Neural crest cell (in vitro differentiated cells): ENCODE measurements around the gene NPAS3. TPM values are rescaled to one million over a fixed set of nuclear protein-coding genes. Genes with fewer than 3 reads are reported as not detected.

Experiments used
- DNase-seq: peaks from one replicate; pipeline ENCODE4 v3.0.0; 2021; ENCODE audit warnings: low read depth, mixed read lengths, low spot score
- H3K27ac Mint-ChIP-seq: one replicate; pipeline ENCODE4 v1.8.0; 2021; ENCODE audit warnings: mild to moderate bottlenecking, mixed read lengths; ENCODE audit not compliant: unreplicated experiment
- H3K27me3 Mint-ChIP-seq: 2 replicates; pipeline ENCODE4 v1.8.0; 2021; ENCODE audit warnings: low read depth, mild to moderate bottlenecking, mixed read lengths
- H3K36me3 Mint-ChIP-seq: 2 replicates; pipeline ENCODE4 v1.8.0; 2021; ENCODE audit warnings: low read depth, mild to moderate bottlenecking, mixed read lengths
- H3K4me1 Mint-ChIP-seq: 2 replicates; pipeline ENCODE4 v1.8.0; 2021; ENCODE audit warnings: mixed read lengths
- H3K4me3 Mint-ChIP-seq: one replicate; pipeline ENCODE4 v1.8.0; 2021; ENCODE audit warnings: mild to moderate bottlenecking, mixed read lengths
- H3K9me3 Mint-ChIP-seq: 2 replicates; pipeline ENCODE4 v1.8.0; 2021; ENCODE audit warnings: mixed read lengths
- CTCF ChIP-seq: fragments of 200-600 bp; sonication (generic); conservative IDR thresholded peaks from 2 replicates; pipeline ENCODE4 v1.5.0; 2021; ENCODE audit warnings: antibody characterized with exemption, mild to moderate bottlenecking
- total RNA-seq: library from RNA; stranded (reverse); gene quantifications from 2 replicates; pipeline ENCODE4 v1.2.1, GENCODE V29; 2021

The NPAS3 gene
- total RNA-seq, 1 donor from 2014 or later: 18.2 TPM

DNA sequence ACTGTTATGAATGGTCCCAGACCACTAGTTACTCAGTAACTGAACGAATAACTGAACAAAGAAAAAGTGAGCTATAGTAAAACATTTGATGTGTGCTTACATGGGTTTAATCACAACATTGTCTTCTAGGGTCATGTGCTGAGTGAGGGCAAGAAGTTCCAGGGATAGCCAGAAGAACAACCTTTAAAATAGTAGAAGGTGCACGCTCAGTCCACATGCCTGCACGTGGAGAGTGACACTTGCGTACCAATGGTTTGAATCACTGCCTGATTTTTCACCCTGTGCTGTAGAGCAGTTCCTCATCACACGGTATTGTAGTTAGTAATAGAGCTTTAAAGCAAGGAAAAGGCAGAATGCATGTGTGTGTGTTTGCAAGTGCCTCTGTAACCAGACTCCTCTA is 788.0 kb downstream of the NPAS3 start:
- no peaks in the 10 kb centered on the region for H3K9me3 Mint-ChIP-seq
- no peak for DNase-seq
- H3K27ac Mint-ChIP-seq: no peak overlapping the region
- TF ChIP-seq CTCF: no peak
- no peaks in the 10 kb centered on the region for H3K27me3 Mint-ChIP-seq
- no peaks in the 10 kb centered on the region for H3K4me1 Mint-ChIP-seq
- H3K36me3 Mint-ChIP-seq: no peaks in the 10 kb centered on the region
- H3K4me3 Mint-ChIP-seq: no peak overlapping the region

- no peak for DNase-seq
- Mint-ChIP-seq H3K9me3 (no peaks in the 10 kb centered on the region), H3K27ac (no peak overlapping the region), H3K36me3 (no peaks in the 10 kb centered on the region), H3K27me3 (no peaks in the 10 kb centered on the region), H3K4me3 (no peak overlapping the region), H3K4me1 (peaks cover 4% of the 10 kb centered on the region)
- no peak for TF ChIP-seq CTCF
Observed at GRCh38 chr14:33727606-33728005, 788.9 kb downstream of the NPAS3 start.

DNA sequence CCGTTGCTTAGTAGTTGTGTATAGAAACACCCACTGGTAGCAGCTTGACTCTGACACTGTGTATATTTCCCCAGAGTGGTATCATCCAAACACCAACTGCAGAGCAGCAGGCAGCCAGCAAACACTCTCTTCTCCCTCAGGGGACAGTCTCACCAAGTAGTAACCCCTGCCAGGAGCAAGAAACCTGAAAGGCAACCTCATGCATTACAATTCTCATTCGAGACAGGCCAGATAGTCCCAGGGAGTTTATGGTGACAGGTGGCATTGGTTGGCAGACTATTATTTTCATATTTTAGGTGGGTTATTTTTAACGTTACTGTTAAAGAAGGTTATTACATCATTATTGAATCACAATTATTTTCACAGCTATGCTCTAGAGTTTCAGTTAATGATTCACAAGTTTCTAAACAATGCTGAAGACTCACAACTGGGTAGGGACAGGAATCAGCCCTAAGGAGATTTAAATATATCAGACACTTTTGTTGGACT is 789.4 kb downstream of the NPAS3 start:
- Mint-ChIP-seq H3K27ac (no peak overlapping the region), H3K4me1 (peaks cover 4% of the 10 kb centered on the region), H3K27me3 (no peaks in the 10 kb centered on the region), H3K4me3 (no peak overlapping the region), H3K9me3 (no peaks in the 10 kb centered on the region), H3K36me3 (no peaks in the 10 kb centered on the region)
- no peak for TF ChIP-seq CTCF
- no peak for DNase-seq

DNA sequence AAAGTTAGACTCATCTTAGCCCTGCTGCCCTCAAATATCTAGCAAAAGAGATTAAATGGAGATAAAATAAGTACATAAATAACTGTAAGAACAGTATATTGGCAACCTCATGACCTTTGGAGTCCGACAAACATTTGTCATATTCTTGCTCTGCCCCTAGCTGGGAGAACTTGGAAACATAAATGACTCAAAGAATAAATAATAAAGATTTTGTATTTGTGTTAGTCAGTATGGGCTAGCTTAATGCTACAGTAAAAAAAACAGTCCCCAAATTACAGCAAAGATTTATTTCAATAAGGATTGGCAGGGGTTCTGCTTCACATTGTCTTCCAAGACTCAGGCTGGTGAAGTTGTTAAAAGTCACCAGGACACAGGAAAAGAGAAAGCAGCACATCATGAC is 791.5 kb downstream of the NPAS3 start:
- Mint-ChIP-seq H3K4me1 (peaks cover 9% of the 10 kb centered on the region), H3K4me3 (no peak overlapping the region), H3K27ac (no peak overlapping the region), H3K36me3 (no peaks in the 10 kb centered on the region), H3K9me3 (no peaks in the 10 kb centered on the region), H3K27me3 (no peaks in the 10 kb centered on the region)
- TF ChIP-seq CTCF: no peak
- no peak for DNase-seq

- TF ChIP-seq CTCF: no peak
- peaks cover 4% of the 10 kb centered on the region for H3K36me3 Mint-ChIP-seq
- H3K27me3 Mint-ChIP-seq: no peaks in the 10 kb centered on the region
- peaks cover 9% of the 10 kb centered on the region for H3K4me1 Mint-ChIP-seq
- no peak overlapping the region for H3K4me3 Mint-ChIP-seq
- H3K9me3 Mint-ChIP-seq: no peaks in the 10 kb centered on the region
- no peak for DNase-seq
- H3K27ac Mint-ChIP-seq: no peak overlapping the region
Observed at GRCh38 chr14:33732175-33732574, 793.5 kb downstream of the NPAS3 start.

- Mint-ChIP-seq H3K36me3 (peaks cover 9% of the 10 kb centered on the region), H3K27me3 (no peaks in the 10 kb centered on the region), H3K4me3 (no peak overlapping the region), H3K27ac (no peak overlapping the region), H3K4me1 (peaks cover 10% of the 10 kb centered on the region), H3K9me3 (no peaks in the 10 kb centered on the region)
- TF ChIP-seq CTCF: no peak
- no peak for DNase-seq
Observed at GRCh38 chr14:33733310-33733709, 794.6 kb downstream of the NPAS3 start.
